ENCODE data around the gene RNF181. TPM values are rescaled to one million over a fixed set of nuclear protein-coding genes. Genes with fewer than 3 reads are reported as not detected.

Gene RNF181
- total RNA-seq, 2 donors from 2014 or later: 86.0 to 106 TPM

DNA sequence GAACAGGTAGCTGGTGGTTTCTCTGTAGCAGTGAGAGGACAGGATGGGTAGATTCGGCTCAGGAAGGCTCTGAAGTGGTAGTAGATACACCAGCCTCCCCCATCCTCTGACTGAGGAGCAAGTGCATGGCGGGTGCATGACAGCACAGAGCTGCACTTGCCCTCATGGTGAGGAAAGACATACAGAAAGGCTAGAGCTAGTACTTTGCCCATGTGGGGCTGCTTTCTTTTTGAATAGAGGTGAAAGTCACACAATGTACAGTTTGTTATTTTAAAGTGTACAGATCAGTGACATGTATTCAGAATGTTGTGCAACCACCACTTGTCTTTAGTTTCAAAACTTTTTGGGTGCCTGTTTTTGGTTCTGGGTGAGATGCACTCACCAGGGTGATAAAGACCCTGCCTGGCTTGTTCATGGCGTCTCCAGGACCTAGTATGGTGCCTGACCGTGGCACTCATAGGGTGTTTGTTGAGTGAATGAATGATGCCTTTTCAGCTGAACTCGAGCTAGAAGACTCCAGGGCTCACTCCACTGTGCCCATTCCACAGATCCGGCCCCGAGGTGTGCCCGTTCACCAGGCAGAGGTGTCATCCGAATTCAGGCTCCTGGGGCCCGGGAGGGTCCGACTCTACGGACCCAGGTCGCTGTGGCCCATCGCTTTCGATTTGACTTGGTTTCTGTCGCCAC, 11.7 kb upstream of the RNF181 start:
- Histone ChIP-seq H3K4me3 (peak overlapping the region; percentile 49), H3K9ac (ENCODE audit: low read depth in 2 of 2, low read length in 2 of 2) (peak overlapping the region; percentile 14 to 90), H3K36me3 (no peaks in the 10 kb centered on the region), H3K4me1 (peaks cover 14% of the 10 kb centered on the region), H3K27me3 (no peaks in the 10 kb centered on the region), H3K27ac (peak overlapping the region; percentile 78), H3K9me3 (no peaks in the 10 kb centered on the region)
- no peak for DNase-seq
- intact Hi-C loops (cut with DNase I): no loop called here
- no peak for TF ChIP-seq CTCF (IDR thresholded peaks at IDR 0.05)

DNA sequence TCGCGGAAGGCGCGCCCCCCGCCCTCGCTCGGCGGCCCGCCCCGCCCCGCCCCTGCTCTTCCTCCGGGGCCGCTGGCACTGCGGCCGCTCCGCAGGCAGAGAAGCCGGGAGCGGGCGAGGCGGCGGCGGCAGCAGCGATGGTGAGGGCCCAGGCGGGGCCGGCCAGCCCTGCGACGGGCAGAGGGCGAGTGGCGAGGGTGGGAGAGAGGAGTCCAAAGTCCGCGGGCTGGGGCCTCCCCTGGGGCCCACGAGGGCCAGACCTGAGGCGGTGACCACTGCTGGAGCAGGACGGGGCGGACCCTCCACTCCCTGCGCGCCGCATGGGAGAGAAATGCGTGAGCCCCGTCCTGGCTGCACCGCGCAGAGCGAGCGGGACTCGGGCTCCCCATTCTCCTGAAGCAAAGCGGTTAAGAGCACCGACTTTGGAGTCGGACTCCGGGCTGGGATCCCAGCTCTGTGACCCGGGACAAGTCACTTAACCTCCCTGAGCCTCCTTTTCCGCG, 11.1 kb upstream of the RNF181 start, which contains the start of gene VAMP5:
Gene VAMP5, plus strand, starts transcription at position 78 of the 503 bp plus-strand sequence. Its CDS starts 60 bp downstream, at position 138.
- TF ChIP-seq CTCF (IDR thresholded peaks at IDR 0.05): no peak
- Histone ChIP-seq H3K4me3 (peak within 1 kb of the TSS; percentile 49), H3K27me3 (no peaks in the 10 kb centered on the region), H3K27ac (peak within 1 kb of the TSS; percentile 78), H3K9me3 (no peaks in the 10 kb centered on the region), H3K4me1 (peaks cover 8% of the 10 kb centered on the region), H3K9ac (ENCODE audit: low read depth in 2 of 2, low read length in 2 of 2) (peak within 1 kb of the TSS; percentile 52 to 90), H3K36me3 (no peaks in the 10 kb centered on the region)
- DNase-seq: peak; percentile 59
- intact Hi-C loops (cut with DNase I): no loop called here

- H3K9ac ChIP-seq (ENCODE audit: low read depth in 2 of 2, low read length in 2 of 2): peak overlapping the region; percentile 52 to 90
- H3K4me3 ChIP-seq: peak overlapping the region; percentile 49
- H3K27ac ChIP-seq: peak overlapping the region; percentile 78
- H3K9me3 ChIP-seq: no peaks in the 10 kb centered on the region
- H3K27me3 ChIP-seq: no peaks in the 10 kb centered on the region
- DNase-seq: peak; percentile 79
- intact Hi-C loops (cut with DNase I): no loop called here
- peaks cover 8% of the 10 kb centered on the region for H3K4me1 ChIP-seq
- H3K36me3 ChIP-seq: no peaks in the 10 kb centered on the region
- TF ChIP-seq CTCF (IDR thresholded peaks at IDR 0.05): no peak
These were observed 10.4 kb upstream of the RNF181 start for GRCh38 chr2:85584857-85585780.

GRCh38 chr2:85585781-85586105, 9.8 kb upstream of the RNF181 start:
- no peak for TF ChIP-seq CTCF (IDR thresholded peaks at IDR 0.05)
- peaks cover 8% of the 10 kb centered on the region for H3K4me1 ChIP-seq
- H3K4me3 ChIP-seq: no peak overlapping the region
- H3K9me3 ChIP-seq: no peaks in the 10 kb centered on the region
- DNase-seq: no peak
- H3K27me3 ChIP-seq: no peaks in the 10 kb centered on the region
- H3K27ac ChIP-seq: peak overlapping the region; percentile 78
- intact Hi-C loops (cut with DNase I): no loop called here
- no peak overlapping the region for H3K9ac ChIP-seq (ENCODE audit: low read depth in 2 of 2, low read length in 2 of 2)
- no peaks in the 10 kb centered on the region for H3K36me3 ChIP-seq

GRCh38 chr2:85588236-85588635, 7.3 kb upstream of the RNF181 start:
- TF ChIP-seq CTCF (IDR thresholded peaks at IDR 0.05): no peak
- Histone ChIP-seq H3K36me3 (no peaks in the 10 kb centered on the region), H3K27me3 (no peaks in the 10 kb centered on the region), H3K27ac (peak overlapping the region; percentile 23), H3K4me3 (no peak overlapping the region), H3K9ac (ENCODE audit: low read depth in 2 of 2, low read length in 2 of 2) (no peak overlapping the region), H3K4me1 (peaks cover 8% of the 10 kb centered on the region), H3K9me3 (no peaks in the 10 kb centered on the region)
- no peak for DNase-seq
- intact Hi-C loops (cut with DNase I): no loop called here
